MM.1S (cell line): ENCODE measurements around the gene ZKSCAN4.

ENCODE experiments used
- DNase-seq: peaks from one replicate; pipeline ENCODE4 v3.0.0-alpha.2; 2015
- H2AFZ ChIP-seq: fragments of 300-600 bp; sonication (generic); 2 replicates; pipeline ENCODE4 v1.6.0; 2016; ENCODE audit warnings: antibody characterized with exemption, low read length
- H3F3A ChIP-seq: fragments of 300-600 bp; sonication (generic); 2 replicates; pipeline ENCODE4 v1.6.1; 2016; ENCODE audit warnings: mild to moderate bottlenecking, antibody characterized with exemption, low read length, moderate library complexity, mixed read lengths; ENCODE audit not compliant: insufficient read depth
- H3K27ac ChIP-seq: fragments of 300-600 bp; sonication (generic); 2 replicates; pipeline ENCODE4 v1.5.1; 2016; ENCODE audit warnings: mild to moderate bottlenecking, low read length
- H3K27me3 ChIP-seq: fragments of 300-600 bp; sonication (generic); replicated peaks from 2 replicates; pipeline ENCODE4 v1.6.0; 2016; ENCODE audit warnings: low read length; ENCODE audit not compliant: insufficient read depth
- H3K36me3 ChIP-seq: fragments of 300-600 bp; sonication (generic); replicated peaks from 2 replicates; pipeline ENCODE4 v1.6.1; 2016; ENCODE audit warnings: mild to moderate bottlenecking, low read length, mixed read lengths; ENCODE audit not compliant: insufficient read depth
- H3K4me1 ChIP-seq: fragments of 300-600 bp; sonication (generic); 2 replicates; pipeline ENCODE4 v1.6.1; 2016; ENCODE audit warnings: low read length, mixed read lengths
- H3K4me2 ChIP-seq: fragments of 300-600 bp; sonication (generic); 2 replicates; pipeline ENCODE4 v1.6.0; 2016; ENCODE audit warnings: low read depth, low read length
- H3K4me3 ChIP-seq: fragments of 300-600 bp; sonication (generic); 2 replicates; pipeline ENCODE4 v1.5.1; 2016; ENCODE audit warnings: low read length, mixed read lengths
- H3K79me2 ChIP-seq: fragments of 300-600 bp; sonication (generic); 2 replicates; pipeline ENCODE4 v1.6.1; 2016; ENCODE audit warnings: mixed run types, low read length, mixed read lengths
- H3K9ac ChIP-seq: fragments of 300-600 bp; sonication (generic); 2 replicates; pipeline ENCODE4 v1.6.1; 2016; ENCODE audit warnings: low read length, mixed read lengths
- H3K9me2 ChIP-seq: fragments of 300-600 bp; sonication (generic); replicated peaks from 2 replicates; pipeline ENCODE4 v1.6.1; 2016; ENCODE audit warnings: mild to moderate bottlenecking, low read length, mixed read lengths; ENCODE audit not compliant: insufficient read depth
- H3K9me3 ChIP-seq: fragments of 300-600 bp; sonication (generic); replicated peaks from 2 replicates; pipeline ENCODE4 v1.6.1; 2016; ENCODE audit warnings: mild to moderate bottlenecking, low read length, mixed read lengths; ENCODE audit not compliant: insufficient read depth
- H4K20me1 ChIP-seq: fragments of 300-600 bp; sonication (generic); 2 replicates; pipeline ENCODE4 v1.6.1; 2016; ENCODE audit warnings: mild to moderate bottlenecking, low read length, moderate library complexity, mixed read lengths; ENCODE audit not compliant: insufficient read depth
- EZH2 ChIP-seq: fragments of 300-600 bp; sonication (generic); optimal IDR thresholded peaks from 2 replicates; pipeline ENCODE3; 2017; ENCODE audit warnings: low read depth, mild to moderate bottlenecking, antibody characterized with exemption, low read length, mixed read lengths
- EZH2phosphoT487 ChIP-seq: fragments of 300-600 bp; sonication (generic); IDR thresholded peaks from 2 replicates; pipeline ENCODE4 v1.6.1; 2018; ENCODE audit warnings: antibody characterized with exemption, low read length
- TF ChIP-seq, protein P1 (sequence below): fragments of 300-600 bp; sonication (generic); IDR thresholded peaks from 2 replicates; pipeline ENCODE4 v1.5.1; 2016; ENCODE audit warnings: antibody characterized with exemption, low read length, mixed read lengths

ZKSCAN4 gene

DNA sequence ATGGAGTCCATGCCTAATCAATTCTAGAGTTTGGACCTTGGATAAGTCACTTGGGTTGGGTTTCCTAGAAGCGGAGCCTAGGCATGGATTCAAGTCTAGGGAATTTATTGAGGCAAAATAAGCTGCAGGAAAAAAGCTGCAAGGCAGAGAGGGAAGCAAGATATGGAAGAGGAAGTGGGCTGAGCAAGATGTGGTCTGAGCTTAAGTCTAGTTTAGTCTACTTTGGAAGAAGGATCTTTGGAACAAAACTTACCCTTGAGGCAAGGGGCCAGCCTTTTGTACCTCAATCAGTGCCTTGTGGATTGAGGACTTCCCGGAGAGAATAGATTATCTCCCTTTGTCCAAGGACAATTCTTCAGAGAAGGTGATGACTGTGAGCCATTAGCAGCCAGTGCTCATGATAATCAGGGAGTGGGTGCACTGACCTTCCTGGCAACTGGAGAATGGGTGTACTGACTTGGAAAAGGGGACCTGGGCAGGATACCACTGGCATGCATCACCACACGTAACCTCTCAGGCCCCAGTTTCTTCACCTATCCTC is 16.1 kb downstream of the ZKSCAN4 start:
- DNase-seq: no peak
- Histone ChIP-seq H3K4me1 (no peaks in the 10 kb centered on the region), H3K4me3 (no peak overlapping the region), H3K9me3 (no peaks in the 10 kb centered on the region), H3K79me2 (no peaks in the 10 kb centered on the region), H3K27me3 (no peaks in the 10 kb centered on the region), H3K9me2 (no peaks in the 10 kb centered on the region), H3K36me3 (no peaks in the 10 kb centered on the region), H3F3A (no peaks in the 10 kb centered on the region), H3K4me2 (no peak overlapping the region), H2AFZ (no peak overlapping the region), H4K20me1 (no peaks in the 10 kb centered on the region), H3K9ac (no peak overlapping the region), H3K27ac (no peak overlapping the region)
- TF ChIP-seq EZH2phosphoT487 (no peak), EZH2 (no peak)
- TF ChIP-seq, protein P1, sequence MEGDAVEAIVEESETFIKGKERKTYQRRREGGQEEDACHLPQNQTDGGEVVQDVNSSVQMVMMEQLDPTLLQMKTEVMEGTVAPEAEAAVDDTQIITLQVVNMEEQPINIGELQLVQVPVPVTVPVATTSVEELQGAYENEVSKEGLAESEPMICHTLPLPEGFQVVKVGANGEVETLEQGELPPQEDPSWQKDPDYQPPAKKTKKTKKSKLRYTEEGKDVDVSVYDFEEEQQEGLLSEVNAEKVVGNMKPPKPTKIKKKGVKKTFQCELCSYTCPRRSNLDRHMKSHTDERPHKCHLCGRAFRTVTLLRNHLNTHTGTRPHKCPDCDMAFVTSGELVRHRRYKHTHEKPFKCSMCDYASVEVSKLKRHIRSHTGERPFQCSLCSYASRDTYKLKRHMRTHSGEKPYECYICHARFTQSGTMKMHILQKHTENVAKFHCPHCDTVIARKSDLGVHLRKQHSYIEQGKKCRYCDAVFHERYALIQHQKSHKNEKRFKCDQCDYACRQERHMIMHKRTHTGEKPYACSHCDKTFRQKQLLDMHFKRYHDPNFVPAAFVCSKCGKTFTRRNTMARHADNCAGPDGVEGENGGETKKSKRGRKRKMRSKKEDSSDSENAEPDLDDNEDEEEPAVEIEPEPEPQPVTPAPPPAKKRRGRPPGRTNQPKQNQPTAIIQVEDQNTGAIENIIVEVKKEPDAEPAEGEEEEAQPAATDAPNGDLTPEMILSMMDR: no peak

DNA sequence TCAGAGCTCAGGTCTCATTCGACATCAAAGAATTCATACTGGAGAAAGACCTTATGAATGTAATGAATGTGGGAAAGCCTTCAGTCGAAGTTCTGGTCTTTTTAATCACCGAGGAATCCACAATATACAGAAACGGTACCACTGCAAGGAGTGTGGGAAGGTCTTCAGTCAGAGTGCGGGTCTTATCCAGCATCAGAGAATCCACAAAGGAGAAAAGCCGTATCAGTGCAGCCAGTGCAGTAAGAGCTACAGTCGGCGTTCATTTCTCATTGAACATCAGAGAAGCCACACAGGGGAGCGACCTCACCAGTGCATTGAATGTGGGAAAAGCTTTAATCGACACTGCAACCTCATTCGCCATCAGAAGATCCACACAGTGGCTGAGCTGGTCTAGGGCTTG is 19.3 kb downstream of the ZKSCAN4 start:
- no peak overlapping the region for H3K4me3 ChIP-seq
- H3K9ac ChIP-seq: no peak overlapping the region
- H3K79me2 ChIP-seq: no peaks in the 10 kb centered on the region
- H3K4me1 ChIP-seq: no peaks in the 10 kb centered on the region
- H3K36me3 ChIP-seq: no peaks in the 10 kb centered on the region
- no peak overlapping the region for H3K4me2 ChIP-seq
- H3K9me3 ChIP-seq: no peaks in the 10 kb centered on the region
- no peaks in the 10 kb centered on the region for H3F3A ChIP-seq
- no peak overlapping the region for H3K27ac ChIP-seq
- no peak for TF ChIP-seq EZH2
- no peak for TF ChIP-seq EZH2phosphoT487
- TF ChIP-seq, protein P1: no peak
- no peaks in the 10 kb centered on the region for H3K9me2 ChIP-seq
- DNase-seq: no peak
- no peaks in the 10 kb centered on the region for H4K20me1 ChIP-seq
- H2AFZ ChIP-seq: no peak overlapping the region
- no peaks in the 10 kb centered on the region for H3K27me3 ChIP-seq

DNA sequence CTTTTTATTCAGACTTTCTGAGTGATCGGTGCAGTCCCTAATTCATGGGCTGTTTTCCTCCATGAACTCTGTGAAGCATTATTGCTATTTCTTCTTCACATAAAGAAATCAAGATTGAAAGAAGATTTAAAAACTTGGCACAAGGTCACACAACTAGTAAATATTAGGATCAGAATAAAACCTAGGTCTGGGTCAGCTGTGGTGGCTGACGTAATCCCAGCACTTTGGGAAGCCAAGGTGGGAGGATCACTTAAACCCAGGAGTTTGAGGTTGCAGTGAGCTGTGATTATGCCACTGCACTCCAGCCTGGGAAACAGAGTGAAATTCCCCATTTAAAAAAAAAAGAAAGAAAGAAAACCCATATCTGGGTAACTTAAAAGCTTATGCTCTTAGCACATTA is 25.6 kb downstream of the ZKSCAN4 start:
- TF ChIP-seq EZH2phosphoT487: no peak
- TF ChIP-seq EZH2: no peak
- TF ChIP-seq, protein P1: no peak
- H3K4me2 ChIP-seq: no peak overlapping the region

More for the DNA sequence above, 25.6 kb downstream of the ZKSCAN4 start:
- H3K27me3 ChIP-seq: peaks cover 13% of the 10 kb centered on the region
- H3K9ac ChIP-seq: no peak overlapping the region
- no peaks in the 10 kb centered on the region for H3K9me3 ChIP-seq
- no peak overlapping the region for H3K27ac ChIP-seq
- H3K9me2 ChIP-seq: no peaks in the 10 kb centered on the region
- DNase-seq: no peak
- peaks cover 9% of the 10 kb centered on the region for H3K79me2 ChIP-seq
- no peaks in the 10 kb centered on the region for H3F3A ChIP-seq
- H3K4me1 ChIP-seq: peaks cover 6% of the 10 kb centered on the region
- no peak overlapping the region for H2AFZ ChIP-seq
- H3K4me3 ChIP-seq: no peak overlapping the region
- no peaks in the 10 kb centered on the region for H4K20me1 ChIP-seq
- no peaks in the 10 kb centered on the region for H3K36me3 ChIP-seq
